ENCODE data around the gene TBC1D22A. TPM values are rescaled to one million over a fixed set of nuclear protein-coding genes. Genes with fewer than 3 reads are reported as not detected.

Gene TBC1D22A
- total RNA-seq, 4 donors from 2014 or later, result 18.8 to 25.2 (median 23.1) TPM

GRCh38 chr22:47142427-47143046 is 380.1 kb downstream of the TBC1D22A start:
- intact Hi-C loops (cut with DNase I; ENCODE audit: low total_unique reads) (no loop called here), in situ Hi-C loops (cut with MboI; ENCODE audit: low sequenced_read_pairs in 4 of 4) (no loop called here)
- Histone ChIP-seq H3K27me3 (no peaks in the 10 kb centered on the region), H3K9me3 (no peaks in the 10 kb centered on the region), H3K27ac (no peak overlapping the region), H3K4me3 (no peak overlapping the region), H3K4me1 (peaks cover 0 to 3% of the 10 kb centered on the region in 2 donors), H3K36me3 (no peaks in the 10 kb centered on the region)
- TF ChIP-seq CTCF (IDR thresholded peaks at IDR 0.05 in 4 of 5, conservative IDR thresholded peaks at IDR 0.05 in 1 of 5), result no peak
- no peak for TF ChIP-seq POLR2A (IDR thresholded peaks at IDR 0.05)
- DNase-seq (no peak), ATAC-seq (no peak)

- Histone ChIP-seq H3K27ac (no peak overlapping the region), H3K27me3 (no peaks in the 10 kb centered on the region), H3K4me3 (no peak overlapping the region), H3K4me1 (peaks cover 0 to 3% of the 10 kb centered on the region in 2 donors), H3K36me3 (no peaks in the 10 kb centered on the region), H3K9me3 (no peaks in the 10 kb centered on the region)
- intact Hi-C loops (cut with DNase I; ENCODE audit: low total_unique reads), result no loop called here
- DNase-seq, result no peak
- TF ChIP-seq CTCF (IDR thresholded peaks at IDR 0.05 in 4 of 5, conservative IDR thresholded peaks at IDR 0.05 in 1 of 5), result no peak
- TF ChIP-seq POLR2A (IDR thresholded peaks at IDR 0.05), result no peak
- ATAC-seq, result no peak
- in situ Hi-C loops (cut with MboI; ENCODE audit: low sequenced_read_pairs in 4 of 4), result no loop called here
Observed at GRCh38 chr22:47143249-47143938, 380.9 kb downstream of the TBC1D22A start.

GRCh38 chr22:47144076-47144765 is 381.8 kb downstream of the TBC1D22A start:
- Histone ChIP-seq H3K27ac (no peak overlapping the region), H3K27me3 (no peaks in the 10 kb centered on the region), H3K4me1 (peaks cover 0 to 3% of the 10 kb centered on the region in 2 donors), H3K9me3 (no peaks in the 10 kb centered on the region), H3K36me3 (no peaks in the 10 kb centered on the region), H3K4me3 (no peak overlapping the region)
- ATAC-seq (no peak), DNase-seq (no peak)
- intact Hi-C loops (cut with DNase I; ENCODE audit: low total_unique reads) (no loop called here), in situ Hi-C loops (cut with MboI; ENCODE audit: low sequenced_read_pairs in 4 of 4) (no loop called here)
- TF ChIP-seq CTCF (IDR thresholded peaks at IDR 0.05 in 4 of 5, conservative IDR thresholded peaks at IDR 0.05 in 1 of 5) (no peak), POLR2A (IDR thresholded peaks at IDR 0.05) (no peak)

GRCh38 chr22:47144791-47145425 is 382.5 kb downstream of the TBC1D22A start:
- H3K36me3 ChIP-seq, result no peaks in the 10 kb centered on the region
- in situ Hi-C loops (cut with MboI; ENCODE audit: low sequenced_read_pairs in 4 of 4) (no loop called here), intact Hi-C loops (cut with DNase I; ENCODE audit: low total_unique reads) (no loop called here)
- no peak for ATAC-seq
- no peaks in the 10 kb centered on the region for H3K4me1 ChIP-seq
- H3K27me3 ChIP-seq, result no peaks in the 10 kb centered on the region
- H3K9me3 ChIP-seq, result no peaks in the 10 kb centered on the region
- H3K4me3 ChIP-seq, result no peak overlapping the region
- no peak for TF ChIP-seq CTCF (IDR thresholded peaks at IDR 0.05 in 4 of 5, conservative IDR thresholded peaks at IDR 0.05 in 1 of 5)
- no peak for TF ChIP-seq POLR2A (IDR thresholded peaks at IDR 0.05)
- DNase-seq, result no peak
- no peak overlapping the region for H3K27ac ChIP-seq

Data from gastrocnemius medialis (tissue), 4 donors.